Measurements from ENCODE around the gene ROBO1.

Gene ROBO1

DNA sequence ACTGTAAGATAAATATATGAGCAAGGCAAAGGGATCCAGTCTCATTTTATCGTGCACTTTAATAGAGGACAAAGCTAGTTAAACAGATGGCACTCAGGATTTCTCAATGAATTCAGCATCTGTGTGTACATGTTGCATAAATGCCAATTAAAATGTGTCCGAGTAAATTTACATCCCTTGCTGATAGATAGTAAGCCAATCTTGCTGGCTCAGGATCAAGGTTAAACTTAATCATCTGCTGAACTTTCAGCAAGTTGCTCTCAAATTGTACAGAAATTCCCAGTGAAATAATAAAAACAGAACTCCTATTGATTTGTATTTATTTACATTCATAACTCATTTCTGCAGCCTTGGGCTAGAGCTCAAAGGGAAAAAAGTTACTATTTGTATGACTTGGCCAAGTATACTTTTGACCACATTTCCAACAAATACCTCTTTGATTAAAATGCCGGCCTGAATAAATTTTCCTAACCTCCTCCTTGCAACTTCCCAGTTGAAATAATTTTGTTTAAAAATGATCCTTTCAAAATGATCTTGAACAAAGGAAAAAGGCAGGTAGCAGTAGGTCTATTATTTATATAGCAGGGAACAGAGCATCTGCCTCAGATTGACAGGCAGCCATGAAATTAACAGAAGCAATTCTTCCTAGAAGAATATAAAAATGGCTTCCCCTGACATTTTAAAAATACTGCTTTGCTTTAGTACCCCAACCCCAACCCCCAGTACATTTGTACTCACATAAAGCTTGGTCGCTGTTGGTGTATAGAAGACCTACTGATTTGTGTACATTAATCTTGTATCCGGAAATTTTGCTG is 1001.9 kb downstream of the ROBO1 start:
- TF ChIP-seq, protein P1, sequence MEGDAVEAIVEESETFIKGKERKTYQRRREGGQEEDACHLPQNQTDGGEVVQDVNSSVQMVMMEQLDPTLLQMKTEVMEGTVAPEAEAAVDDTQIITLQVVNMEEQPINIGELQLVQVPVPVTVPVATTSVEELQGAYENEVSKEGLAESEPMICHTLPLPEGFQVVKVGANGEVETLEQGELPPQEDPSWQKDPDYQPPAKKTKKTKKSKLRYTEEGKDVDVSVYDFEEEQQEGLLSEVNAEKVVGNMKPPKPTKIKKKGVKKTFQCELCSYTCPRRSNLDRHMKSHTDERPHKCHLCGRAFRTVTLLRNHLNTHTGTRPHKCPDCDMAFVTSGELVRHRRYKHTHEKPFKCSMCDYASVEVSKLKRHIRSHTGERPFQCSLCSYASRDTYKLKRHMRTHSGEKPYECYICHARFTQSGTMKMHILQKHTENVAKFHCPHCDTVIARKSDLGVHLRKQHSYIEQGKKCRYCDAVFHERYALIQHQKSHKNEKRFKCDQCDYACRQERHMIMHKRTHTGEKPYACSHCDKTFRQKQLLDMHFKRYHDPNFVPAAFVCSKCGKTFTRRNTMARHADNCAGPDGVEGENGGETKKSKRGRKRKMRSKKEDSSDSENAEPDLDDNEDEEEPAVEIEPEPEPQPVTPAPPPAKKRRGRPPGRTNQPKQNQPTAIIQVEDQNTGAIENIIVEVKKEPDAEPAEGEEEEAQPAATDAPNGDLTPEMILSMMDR (IDR thresholded peaks at IDR 0.05; ENCODE audit: low read depth, low read length, missing control alignments), result no peak
- no peak for DNase-seq (ENCODE audit: low read depth)
- no peak overlapping the region for H3K4me3 ChIP-seq (ENCODE audit: low read depth, low read length)

- TF ChIP-seq, protein P1 (IDR thresholded peaks at IDR 0.05; ENCODE audit: low read depth, low read length, missing control alignments), result no peak
- no peak overlapping the region for H3K4me3 ChIP-seq (ENCODE audit: low read depth, low read length)
- DNase-seq (ENCODE audit: low read depth), result no peak
Measured at GRCh38 chr3:78764634-78765033, 1003.2 kb downstream of the ROBO1 start.

- DNase-seq (ENCODE audit: low read depth), result no peak
- H3K4me3 ChIP-seq (ENCODE audit: low read depth, low read length), result no peak overlapping the region
- TF ChIP-seq, protein P1 (IDR thresholded peaks at IDR 0.05; ENCODE audit: low read depth, low read length, missing control alignments), result no peak
Measured at GRCh38 chr3:78762121-78762520, 1005.7 kb downstream of the ROBO1 start.

- H3K4me3 ChIP-seq (ENCODE audit: low read depth, low read length), result no peak overlapping the region
- TF ChIP-seq, protein P1 (IDR thresholded peaks at IDR 0.05; ENCODE audit: low read depth, low read length, missing control alignments), result no peak
- DNase-seq (ENCODE audit: low read depth), result no peak
Measured at GRCh38 chr3:78761126-78761525, 1006.7 kb downstream of the ROBO1 start.

DNA sequence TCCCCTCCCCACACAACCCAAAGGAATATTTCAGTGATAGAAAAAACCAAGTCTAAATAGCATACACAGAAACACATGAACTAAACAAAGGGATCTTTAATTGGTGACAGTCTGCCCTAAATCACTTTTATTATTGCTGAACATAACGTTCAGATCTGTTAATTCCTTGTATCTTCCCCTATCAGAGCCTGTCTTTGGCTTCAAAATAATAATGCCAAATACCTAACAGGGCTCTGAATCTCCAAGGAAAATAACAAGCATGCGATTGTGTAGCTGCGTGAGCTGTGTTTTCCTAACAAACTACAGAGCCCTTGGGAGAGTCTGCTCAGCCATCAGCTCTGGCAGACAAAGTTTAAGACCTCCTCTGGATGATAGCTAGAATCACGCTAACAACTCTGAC is 1010.1 kb downstream of the ROBO1 start:
- DNase-seq (ENCODE audit: low read depth), result no peak

DNA sequence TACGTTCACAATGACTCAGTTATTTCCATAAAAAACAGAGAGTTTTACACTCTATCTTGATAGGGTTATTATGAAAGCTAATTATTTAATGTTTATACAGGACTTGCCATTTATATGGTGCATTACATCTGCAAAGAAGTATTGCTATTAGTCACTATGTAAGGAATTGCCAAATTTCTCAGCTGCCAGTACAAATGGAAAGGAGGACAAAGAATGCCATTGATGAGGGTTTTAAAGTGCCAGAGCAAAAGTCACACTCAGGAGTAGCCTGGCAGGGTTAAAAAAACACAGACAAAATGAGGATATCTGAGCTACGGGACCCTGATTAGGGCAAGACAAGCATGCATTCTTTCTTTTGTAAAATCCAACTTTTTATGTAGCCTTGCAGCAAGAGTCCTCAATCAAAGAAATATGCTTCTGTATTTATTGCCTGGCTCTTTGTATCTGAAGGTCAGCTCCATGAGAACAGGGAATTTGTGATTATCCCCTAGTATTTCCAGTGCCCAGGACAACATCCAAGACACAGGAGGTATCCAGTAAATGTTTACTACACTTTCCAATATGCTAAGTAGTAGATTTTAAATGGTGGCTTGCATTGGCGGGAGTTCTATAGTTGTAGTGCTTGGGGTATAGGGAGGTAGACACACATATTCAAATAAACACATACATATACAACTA is 1013.6 kb downstream of the ROBO1 start:
- TF ChIP-seq, protein P1 (IDR thresholded peaks at IDR 0.05; ENCODE audit: low read depth, low read length, missing control alignments), result no peak
- no peak for DNase-seq (ENCODE audit: low read depth)
- H3K4me3 ChIP-seq (ENCODE audit: low read depth, low read length), result no peak overlapping the region

More for the DNA sequence above, 1010.1 kb downstream of the ROBO1 start:
- TF ChIP-seq, protein P1 (IDR thresholded peaks at IDR 0.05; ENCODE audit: low read depth, low read length, missing control alignments), result no peak
- H3K4me3 ChIP-seq (ENCODE audit: low read depth, low read length), result no peak overlapping the region
